Loucy (cell line): ENCODE data around the gene RASA4B.
"Not testable (repeated sequence)": the region's sequence is repeated elsewhere in the genome, so short reads cannot be mapped to it uniquely, and the experiment has no call there.

Experiments used
- EZH2phosphoT487 ChIP-seq: fragments of 200-600 bp; IDR thresholded peaks from 2 replicates; pipeline ENCODE4 v1.6.1; 2018; ENCODE audit warnings: antibody characterized with exemption, mild to moderate bottlenecking, moderate library complexity, borderline replicate concordance
- TF ChIP-seq, protein P1 (sequence below): fragments of 200-600 bp; sonication (generic); conservative IDR thresholded peaks from 2 replicates; pipeline ENCODE4 v1.5.1; 2014; ENCODE audit warnings: mild to moderate bottlenecking, antibody characterized with exemption, low read length

DNA sequence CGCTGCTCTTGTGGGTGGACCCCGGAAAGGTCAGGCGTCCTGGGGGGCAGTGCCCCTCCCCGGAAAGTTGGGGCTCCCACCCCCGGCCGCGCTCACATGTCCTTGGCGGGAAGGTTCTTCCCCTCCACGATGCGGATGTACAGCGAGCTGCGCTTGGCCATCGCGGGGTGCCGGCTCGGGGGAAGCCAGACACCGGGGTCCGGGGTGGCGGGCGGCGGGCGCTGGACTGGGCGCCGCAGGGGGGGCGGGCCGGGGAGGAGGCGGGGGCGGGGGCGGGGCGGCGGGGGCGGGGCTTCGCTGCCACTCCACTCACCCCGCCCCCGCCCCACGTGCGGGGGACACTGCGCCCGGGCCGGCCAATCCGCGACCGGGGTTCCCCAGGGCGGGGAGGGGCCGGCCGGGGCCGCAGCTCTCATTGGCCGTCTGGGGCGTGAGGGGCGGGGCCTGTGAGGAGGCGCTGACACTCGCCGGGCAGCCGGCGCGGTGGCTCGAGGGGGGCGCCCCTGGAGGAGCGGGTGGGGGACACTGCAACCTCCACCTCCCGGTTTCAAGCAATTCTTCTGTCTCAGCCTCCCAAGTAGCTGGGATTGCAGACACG lies at the start of gene RASA4B:
- TF ChIP-seq, protein P1, sequence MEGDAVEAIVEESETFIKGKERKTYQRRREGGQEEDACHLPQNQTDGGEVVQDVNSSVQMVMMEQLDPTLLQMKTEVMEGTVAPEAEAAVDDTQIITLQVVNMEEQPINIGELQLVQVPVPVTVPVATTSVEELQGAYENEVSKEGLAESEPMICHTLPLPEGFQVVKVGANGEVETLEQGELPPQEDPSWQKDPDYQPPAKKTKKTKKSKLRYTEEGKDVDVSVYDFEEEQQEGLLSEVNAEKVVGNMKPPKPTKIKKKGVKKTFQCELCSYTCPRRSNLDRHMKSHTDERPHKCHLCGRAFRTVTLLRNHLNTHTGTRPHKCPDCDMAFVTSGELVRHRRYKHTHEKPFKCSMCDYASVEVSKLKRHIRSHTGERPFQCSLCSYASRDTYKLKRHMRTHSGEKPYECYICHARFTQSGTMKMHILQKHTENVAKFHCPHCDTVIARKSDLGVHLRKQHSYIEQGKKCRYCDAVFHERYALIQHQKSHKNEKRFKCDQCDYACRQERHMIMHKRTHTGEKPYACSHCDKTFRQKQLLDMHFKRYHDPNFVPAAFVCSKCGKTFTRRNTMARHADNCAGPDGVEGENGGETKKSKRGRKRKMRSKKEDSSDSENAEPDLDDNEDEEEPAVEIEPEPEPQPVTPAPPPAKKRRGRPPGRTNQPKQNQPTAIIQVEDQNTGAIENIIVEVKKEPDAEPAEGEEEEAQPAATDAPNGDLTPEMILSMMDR: not testable (repeated sequence)
- not testable (repeated sequence) for TF ChIP-seq EZH2phosphoT487
